Measurements from ENCODE around the gene TMEM14C.
"Not testable (repeated sequence)": the region's sequence is repeated elsewhere in the genome, so short reads cannot be mapped to it uniquely, and the experiment has no call there.

The TMEM14C gene

DNA sequence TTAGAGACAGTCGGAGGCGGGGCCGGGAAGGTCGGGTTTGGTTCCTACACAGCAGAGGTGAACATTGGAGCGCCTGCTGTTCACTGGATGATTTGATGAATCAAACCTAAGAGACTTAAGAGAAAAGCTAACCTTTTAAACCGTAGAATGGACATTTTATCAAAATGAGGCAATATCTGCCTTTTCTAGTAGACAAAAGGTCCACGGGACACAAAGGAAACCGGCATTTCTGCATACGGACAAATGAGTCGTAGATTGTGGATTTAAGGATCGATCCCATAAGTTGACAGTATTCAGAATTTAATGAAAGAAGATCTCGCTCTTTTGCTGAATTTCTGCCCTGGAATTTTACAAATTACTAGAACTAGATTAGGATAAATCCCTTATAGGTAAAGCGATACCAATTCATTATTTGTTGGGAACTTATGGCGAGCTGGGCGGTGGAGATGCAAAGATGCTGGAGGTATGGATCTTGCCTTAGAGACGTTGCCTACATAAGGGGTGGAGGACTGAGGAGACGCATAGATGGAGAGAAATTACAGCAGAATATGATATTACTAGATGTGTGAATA, 27.7 kb upstream of the TMEM14C start:
- TF ChIP-seq, protein P1, sequence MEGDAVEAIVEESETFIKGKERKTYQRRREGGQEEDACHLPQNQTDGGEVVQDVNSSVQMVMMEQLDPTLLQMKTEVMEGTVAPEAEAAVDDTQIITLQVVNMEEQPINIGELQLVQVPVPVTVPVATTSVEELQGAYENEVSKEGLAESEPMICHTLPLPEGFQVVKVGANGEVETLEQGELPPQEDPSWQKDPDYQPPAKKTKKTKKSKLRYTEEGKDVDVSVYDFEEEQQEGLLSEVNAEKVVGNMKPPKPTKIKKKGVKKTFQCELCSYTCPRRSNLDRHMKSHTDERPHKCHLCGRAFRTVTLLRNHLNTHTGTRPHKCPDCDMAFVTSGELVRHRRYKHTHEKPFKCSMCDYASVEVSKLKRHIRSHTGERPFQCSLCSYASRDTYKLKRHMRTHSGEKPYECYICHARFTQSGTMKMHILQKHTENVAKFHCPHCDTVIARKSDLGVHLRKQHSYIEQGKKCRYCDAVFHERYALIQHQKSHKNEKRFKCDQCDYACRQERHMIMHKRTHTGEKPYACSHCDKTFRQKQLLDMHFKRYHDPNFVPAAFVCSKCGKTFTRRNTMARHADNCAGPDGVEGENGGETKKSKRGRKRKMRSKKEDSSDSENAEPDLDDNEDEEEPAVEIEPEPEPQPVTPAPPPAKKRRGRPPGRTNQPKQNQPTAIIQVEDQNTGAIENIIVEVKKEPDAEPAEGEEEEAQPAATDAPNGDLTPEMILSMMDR (IDR thresholded peaks at IDR 0.05; ENCODE audit: insufficient read depth, missing control alignments) = no peak
- no peak for FAIRE-seq
- DNase-seq (ENCODE audit: insufficient read length, low spot score) = no peak

DNA sequence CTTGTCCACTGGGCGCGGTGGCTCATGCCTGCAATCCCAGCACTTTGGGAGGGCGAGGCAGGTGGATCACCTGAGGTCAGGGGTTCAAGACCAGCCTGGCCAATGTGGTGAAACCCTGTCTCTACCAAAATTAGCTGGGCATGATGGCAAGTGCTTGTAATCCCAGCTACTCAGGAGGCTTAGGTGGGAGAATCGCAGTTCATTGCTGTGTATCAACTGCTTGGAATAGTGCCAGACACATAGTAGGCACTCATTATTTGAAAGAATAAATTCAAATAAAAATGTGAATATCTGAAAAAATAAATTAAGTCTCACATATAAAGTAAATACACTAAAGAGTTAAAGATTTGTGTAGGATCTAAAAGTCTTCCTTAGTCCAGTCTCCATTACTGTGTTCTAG, 26.2 kb upstream of the TMEM14C start:
- DNase-seq (ENCODE audit: insufficient read length, low spot score) = no peak
- TF ChIP-seq, protein P1 (IDR thresholded peaks at IDR 0.05; ENCODE audit: insufficient read depth, missing control alignments) = no peak
- FAIRE-seq = no peak

DNA sequence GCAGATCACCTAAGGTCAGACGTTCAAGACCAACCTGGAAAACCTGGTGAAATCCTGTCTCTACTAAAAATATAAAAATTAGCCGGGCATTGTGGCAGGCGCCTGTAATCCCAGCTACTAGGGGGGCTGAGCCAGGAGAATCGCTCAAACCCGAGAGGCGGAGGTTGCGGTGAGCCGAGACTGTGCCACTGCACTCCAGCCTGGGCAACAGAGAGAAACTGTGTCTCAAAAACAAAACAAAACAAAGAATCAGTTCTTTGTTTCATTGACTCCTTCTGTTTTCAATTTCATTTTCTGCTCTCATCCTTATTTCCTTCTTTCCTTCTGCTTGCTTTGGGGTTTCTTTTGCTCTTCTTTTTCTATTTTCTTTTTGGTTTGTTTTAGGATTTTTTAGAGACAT, 8.9 kb upstream of the TMEM14C start:
- DNase-seq (ENCODE audit: insufficient read length, low spot score) = no peak
- no peak for FAIRE-seq
- TF ChIP-seq, protein P1 (IDR thresholded peaks at IDR 0.05; ENCODE audit: insufficient read depth, missing control alignments) = no peak

DNA sequence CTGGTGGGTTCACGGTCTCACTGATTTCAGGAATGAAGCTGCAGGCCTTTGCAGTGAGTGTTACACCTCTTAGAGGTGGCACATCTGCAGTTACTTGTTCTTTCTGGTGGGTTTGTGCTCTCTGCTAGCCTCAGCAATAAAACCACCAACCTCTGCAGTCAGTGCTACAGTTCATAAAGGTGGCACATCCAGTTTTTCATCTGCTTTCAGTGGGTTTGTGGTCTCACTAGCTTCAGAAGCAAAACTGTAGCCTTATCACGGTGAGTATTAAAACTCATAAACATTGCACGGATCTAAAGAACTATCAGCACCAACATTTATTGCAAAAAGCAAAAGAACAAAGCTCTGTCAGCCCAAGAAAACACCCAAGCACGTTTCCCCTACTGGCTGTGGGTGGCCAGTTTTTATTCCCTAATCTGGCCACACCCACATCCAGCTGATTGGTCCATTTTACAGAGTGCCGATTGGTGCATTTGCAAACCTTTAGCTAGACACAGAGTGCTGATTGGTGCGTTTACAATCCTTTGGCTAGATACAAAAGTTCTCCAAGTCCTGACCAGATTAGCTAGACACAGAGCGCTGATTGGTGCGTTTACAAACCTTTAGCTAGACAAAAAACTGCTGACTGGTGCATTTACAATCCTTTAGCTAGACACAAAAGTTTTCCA, 3.4 kb upstream of the TMEM14C start:
- TF ChIP-seq, protein P1 (IDR thresholded peaks at IDR 0.05; ENCODE audit: insufficient read depth, missing control alignments) = no peak
- no peak for FAIRE-seq
- no peak for DNase-seq (ENCODE audit: insufficient read length, low spot score)

DNA sequence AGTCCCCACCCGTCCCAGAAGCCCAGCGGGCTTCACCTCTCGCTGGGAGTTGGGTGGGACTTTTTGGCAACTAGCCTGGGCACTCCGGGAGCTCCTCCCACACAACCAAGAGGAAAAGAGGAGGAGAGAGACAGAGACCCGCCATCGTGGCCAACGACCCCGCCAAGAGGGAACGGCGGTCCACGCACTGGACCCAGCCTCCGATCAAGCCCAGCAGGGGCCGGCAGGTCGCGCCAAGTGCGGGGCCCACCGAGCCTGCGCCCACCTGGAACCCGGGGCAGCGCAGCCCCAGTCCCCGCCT, 3.0 kb upstream of the TMEM14C start:
- DNase-seq (ENCODE audit: insufficient read length, low spot score) = no peak
- TF ChIP-seq, protein P1 (IDR thresholded peaks at IDR 0.05; ENCODE audit: insufficient read depth, missing control alignments) = no peak
- no peak for FAIRE-seq

DNA sequence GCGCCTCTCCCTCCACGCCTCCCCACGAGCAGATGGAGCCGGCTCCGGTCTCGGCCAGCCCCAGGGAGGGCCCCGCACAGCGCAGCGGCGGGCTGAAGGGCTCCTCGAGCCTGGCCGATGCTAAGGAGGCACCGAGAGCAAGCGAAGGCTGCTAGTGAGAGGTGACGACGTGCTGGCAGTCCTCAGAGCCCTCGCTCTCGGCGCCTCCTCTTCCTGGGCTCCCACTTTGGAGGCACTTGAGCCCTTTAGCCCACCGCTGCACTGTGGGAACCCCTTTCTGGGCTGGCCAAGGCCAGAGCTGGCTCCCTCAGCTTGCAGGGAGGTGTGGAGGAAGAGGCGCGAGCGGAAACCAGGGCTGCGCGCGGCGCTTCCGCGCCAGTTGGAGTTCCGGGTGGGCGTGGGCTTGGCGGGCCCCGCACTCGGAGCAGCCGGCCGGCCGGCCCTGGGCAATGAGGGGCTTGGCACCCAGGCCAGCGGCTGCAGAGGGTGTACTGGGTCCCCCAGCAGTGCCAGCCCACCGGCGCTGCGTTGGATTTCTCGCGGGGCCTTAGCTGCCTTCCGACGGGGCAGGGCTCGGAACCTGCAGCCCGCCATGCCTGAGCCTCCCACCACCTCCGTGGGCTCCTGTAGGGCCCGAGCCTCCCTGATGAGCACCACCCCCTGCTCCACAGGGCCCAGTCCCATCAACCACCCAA, 2.5 kb upstream of the TMEM14C start:
- TF ChIP-seq, protein P1 (IDR thresholded peaks at IDR 0.05; ENCODE audit: insufficient read depth, missing control alignments) = no peak
- FAIRE-seq (no peak), DNase-seq (ENCODE audit: insufficient read length, low spot score) (no peak)

DNA sequence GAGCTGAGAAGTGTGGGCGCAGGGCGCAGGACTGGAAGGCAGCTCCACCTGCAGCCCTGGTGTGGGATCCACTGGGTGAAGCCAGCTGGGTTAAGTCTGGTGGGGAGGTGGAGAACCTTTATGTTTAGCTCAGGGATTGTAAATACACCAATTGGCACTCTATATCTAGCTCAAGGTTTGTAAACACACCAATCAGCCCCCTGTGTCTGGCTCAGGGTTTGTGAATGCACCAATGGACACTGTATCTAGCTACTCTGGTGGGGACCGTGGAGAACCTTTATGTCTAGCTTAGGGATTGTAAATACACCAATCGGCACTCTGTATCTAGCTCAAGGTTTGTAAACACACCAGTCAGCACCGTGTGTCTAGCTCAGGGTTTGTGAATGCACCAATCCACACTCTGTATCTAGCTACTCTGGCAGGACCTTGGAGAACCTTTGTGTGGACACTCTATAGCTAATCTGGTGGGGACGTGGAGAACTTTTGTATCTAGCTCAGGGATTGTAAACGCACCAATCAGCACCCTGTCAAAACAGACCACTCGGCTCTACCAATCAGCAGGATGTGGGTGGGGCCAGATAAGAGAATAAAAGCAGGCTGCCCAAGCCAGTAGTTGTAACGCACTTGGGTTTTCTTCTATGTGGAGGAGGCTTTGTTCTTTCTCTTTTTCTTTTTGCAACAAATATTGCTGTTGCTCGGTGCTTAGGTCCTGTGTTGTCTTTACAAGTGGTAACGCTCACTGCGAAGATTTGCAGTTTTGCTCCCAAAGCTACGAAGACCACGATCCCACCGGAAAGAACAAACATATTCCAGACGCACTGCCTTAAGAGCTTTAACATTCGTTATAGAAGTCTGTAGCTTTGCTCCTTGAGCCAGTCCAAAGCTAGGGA, 1.7 kb upstream of the TMEM14C start:
- FAIRE-seq; DNase-seq (ENCODE audit: insufficient read length, low spot score): not testable (repeated sequence)
